BE2C (cell line): ENCODE results near the gene MAP4K5.

Experiments
- DNase-seq: peaks from one replicate; pipeline ENCODE4 v3.0.0-alpha.2; 2020
- H3K27me3 ChIP-seq: fragments of 250-450 bp; sonication (Bioruptor Pico); 2 replicates; pipeline ENCODE4 v1.5.1; 2020; ENCODE audit warnings: mild to moderate bottlenecking
- H3K36me3 ChIP-seq: fragments of 250-450 bp; sonication (Bioruptor Pico); 2 replicates; pipeline ENCODE4 v1.5.1; 2020; ENCODE audit warnings: mild to moderate bottlenecking
- H3K4me1 ChIP-seq: fragments of 250-450 bp; sonication (Bioruptor Pico); 2 replicates; pipeline ENCODE4 v1.5.1; 2020
- H3K4me3 ChIP-seq: 2 replicates; pipeline ENCODE4 v1.5.1; 2011; ENCODE audit warnings: low read depth, low read length
- H3K9me3 ChIP-seq: fragments of 250-450 bp; sonication (Bioruptor Pico); 2 replicates; pipeline ENCODE4 v1.5.1; 2020
- TF ChIP-seq, protein P1 (sequence below): IDR thresholded peaks from 2 replicates; pipeline ENCODE4 v1.5.1; 2012; ENCODE audit warnings: mild to moderate bottlenecking, low read depth, low read length

The MAP4K5 gene

DNA sequence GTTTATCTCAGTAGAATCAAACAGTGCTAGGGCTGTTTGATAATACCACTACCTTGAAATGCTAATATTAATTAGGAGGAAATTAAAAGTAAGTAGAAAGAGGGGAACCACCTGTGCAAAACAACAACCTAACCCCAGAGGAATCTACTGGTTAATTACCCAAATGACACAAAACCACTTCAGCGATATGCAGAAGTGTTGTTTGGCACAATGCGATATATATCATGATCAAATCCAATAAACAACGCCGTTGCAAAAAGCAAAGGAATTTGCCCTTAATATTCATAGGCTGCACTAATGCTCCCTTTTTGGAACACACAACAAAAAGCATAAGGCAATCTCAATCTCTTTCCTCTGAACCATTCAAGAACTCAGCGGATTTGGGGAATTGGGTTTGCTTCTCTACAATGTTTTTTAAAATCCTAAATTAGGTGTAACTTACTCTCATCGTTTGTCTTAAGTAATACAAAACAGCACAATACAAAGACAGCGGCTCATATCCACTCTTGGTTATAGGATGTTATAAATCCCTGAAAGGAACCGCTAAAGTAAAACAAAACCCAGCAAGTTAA is 1.5 kb downstream of the MAP4K5 start:
- Histone ChIP-seq H3K4me1 (peaks cover 2% of the 10 kb centered on the region), H3K36me3 (0 out of 2 replicates have a peak, but pooled peaks cover 3% of the 10 kb centered on the region), H3K4me3 (peak overlapping the region; percentile 81), H3K9me3 (no peaks in the 10 kb centered on the region), H3K27me3 (no peaks in the 10 kb centered on the region)
- TF ChIP-seq, protein P1, sequence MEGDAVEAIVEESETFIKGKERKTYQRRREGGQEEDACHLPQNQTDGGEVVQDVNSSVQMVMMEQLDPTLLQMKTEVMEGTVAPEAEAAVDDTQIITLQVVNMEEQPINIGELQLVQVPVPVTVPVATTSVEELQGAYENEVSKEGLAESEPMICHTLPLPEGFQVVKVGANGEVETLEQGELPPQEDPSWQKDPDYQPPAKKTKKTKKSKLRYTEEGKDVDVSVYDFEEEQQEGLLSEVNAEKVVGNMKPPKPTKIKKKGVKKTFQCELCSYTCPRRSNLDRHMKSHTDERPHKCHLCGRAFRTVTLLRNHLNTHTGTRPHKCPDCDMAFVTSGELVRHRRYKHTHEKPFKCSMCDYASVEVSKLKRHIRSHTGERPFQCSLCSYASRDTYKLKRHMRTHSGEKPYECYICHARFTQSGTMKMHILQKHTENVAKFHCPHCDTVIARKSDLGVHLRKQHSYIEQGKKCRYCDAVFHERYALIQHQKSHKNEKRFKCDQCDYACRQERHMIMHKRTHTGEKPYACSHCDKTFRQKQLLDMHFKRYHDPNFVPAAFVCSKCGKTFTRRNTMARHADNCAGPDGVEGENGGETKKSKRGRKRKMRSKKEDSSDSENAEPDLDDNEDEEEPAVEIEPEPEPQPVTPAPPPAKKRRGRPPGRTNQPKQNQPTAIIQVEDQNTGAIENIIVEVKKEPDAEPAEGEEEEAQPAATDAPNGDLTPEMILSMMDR: no peak
- DNase-seq: no peak

GRCh38 chr14:50530358-50530757 is 2.0 kb downstream of the MAP4K5 start:
- 0 out of 2 replicates have a peak, but pooled peaks cover 3% of the 10 kb centered on the region for H3K36me3 ChIP-seq
- peaks cover 5% of the 10 kb centered on the region for H3K4me1 ChIP-seq
- peak overlapping the region; percentile 81 for H3K4me3 ChIP-seq
- H3K9me3 ChIP-seq: no peaks in the 10 kb centered on the region
- TF ChIP-seq, protein P1: no peak
- DNase-seq: no peak
- H3K27me3 ChIP-seq: no peaks in the 10 kb centered on the region

- Histone ChIP-seq H3K36me3 (0 out of 2 replicates have a peak, but pooled peaks cover 3% of the 10 kb centered on the region), H3K27me3 (no peaks in the 10 kb centered on the region), H3K4me1 (peaks cover 6% of the 10 kb centered on the region), H3K4me3 (peak overlapping the region; percentile 81; the same call in 1 of the 2 replicates), H3K9me3 (no peaks in the 10 kb centered on the region)
- TF ChIP-seq, protein P1: no peak
- DNase-seq: no peak
Measured at GRCh38 chr14:50529288-50530179, 2.8 kb downstream of the MAP4K5 start.

- Histone ChIP-seq H3K4me3 (no peak overlapping the region), H3K4me1 (peaks cover 6% of the 10 kb centered on the region)
- TF ChIP-seq, protein P1: no peak
Measured at GRCh38 chr14:50528000-50528399, 4.4 kb downstream of the MAP4K5 start.

GRCh38 chr14:50524731-50525515 is 7.4 kb downstream of the MAP4K5 start:
- no peaks in the 10 kb centered on the region for H3K9me3 ChIP-seq
- H3K27me3 ChIP-seq: no peaks in the 10 kb centered on the region
- H3K36me3 ChIP-seq: 0 out of 2 replicates have a peak, but pooled peaks cover 3% of the 10 kb centered on the region
- no peak overlapping the region for H3K4me3 ChIP-seq
- no peak for DNase-seq
- H3K4me1 ChIP-seq: peaks cover 6% of the 10 kb centered on the region
- TF ChIP-seq, protein P1: no peak

More at GRCh38 chr14:50528000-50528399, 4.4 kb downstream of the MAP4K5 start:
- H3K9me3 ChIP-seq: no peaks in the 10 kb centered on the region
- H3K36me3 ChIP-seq: 0 out of 2 replicates have a peak, but pooled peaks cover 3% of the 10 kb centered on the region
- H3K27me3 ChIP-seq: no peaks in the 10 kb centered on the region
- DNase-seq: no peak
